ES-I3 (cell line): ENCODE data around the gene UAP1L1.
"Not testable (repeated sequence)": the region's sequence is repeated elsewhere in the genome, so short reads cannot be mapped to it uniquely, and the experiment has no call there.

Experiments used
- H3K36me3 ChIP-seq: 2 replicates; pipeline ENCODE4 v1.6.1; 2013; ENCODE audit warnings: mild to moderate bottlenecking, low read length, control low read depth, moderate library complexity; ENCODE audit not compliant: insufficient read depth
- H3K4me1 ChIP-seq: 2 replicates; pipeline ENCODE4 v1.6.1; 2013; ENCODE audit warnings: mild to moderate bottlenecking, control low read depth, low read length; ENCODE audit not compliant: insufficient read depth
- H3K9ac ChIP-seq: 2 replicates; pipeline ENCODE4 v1.6.1; 2013; ENCODE audit warnings: low read depth, mild to moderate bottlenecking, low read length, moderate library complexity
- H3K9me3 ChIP-seq: 2 replicates; pipeline ENCODE4 v1.6.1; 2013; ENCODE audit warnings: mild to moderate bottlenecking, low read length, moderate library complexity; ENCODE audit not compliant: control insufficient read depth, insufficient read depth

Gene UAP1L1

DNA sequence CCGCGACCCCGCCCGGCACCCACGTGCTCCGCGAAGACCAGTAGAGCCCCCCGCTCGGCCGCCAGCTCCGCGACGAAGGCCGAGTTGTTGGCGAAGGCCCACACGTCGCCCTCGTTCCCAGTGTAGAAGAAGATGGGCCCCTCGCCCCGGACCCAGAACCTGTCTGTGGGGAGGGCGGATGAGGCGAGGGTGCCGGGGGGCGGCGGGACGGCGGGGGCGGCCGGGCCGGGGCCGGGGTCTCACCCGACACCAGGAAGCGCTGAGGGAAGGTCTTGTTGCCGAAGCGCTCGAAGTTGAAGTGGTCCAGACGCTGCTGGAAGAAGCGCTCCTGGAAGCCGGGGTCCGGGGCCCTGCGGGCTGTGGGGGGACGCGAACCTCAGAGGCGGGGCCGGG lies 36.9 kb downstream of the UAP1L1 start:
- H3K36me3 ChIP-seq, result no peaks in the 10 kb centered on the region
- H3K9me3 ChIP-seq, result no peaks in the 10 kb centered on the region
- H3K9ac ChIP-seq, result peak overlapping the region; percentile 47; the same call in 1 of the 2 replicates
- H3K4me1 ChIP-seq, result no peaks in the 10 kb centered on the region

DNA sequence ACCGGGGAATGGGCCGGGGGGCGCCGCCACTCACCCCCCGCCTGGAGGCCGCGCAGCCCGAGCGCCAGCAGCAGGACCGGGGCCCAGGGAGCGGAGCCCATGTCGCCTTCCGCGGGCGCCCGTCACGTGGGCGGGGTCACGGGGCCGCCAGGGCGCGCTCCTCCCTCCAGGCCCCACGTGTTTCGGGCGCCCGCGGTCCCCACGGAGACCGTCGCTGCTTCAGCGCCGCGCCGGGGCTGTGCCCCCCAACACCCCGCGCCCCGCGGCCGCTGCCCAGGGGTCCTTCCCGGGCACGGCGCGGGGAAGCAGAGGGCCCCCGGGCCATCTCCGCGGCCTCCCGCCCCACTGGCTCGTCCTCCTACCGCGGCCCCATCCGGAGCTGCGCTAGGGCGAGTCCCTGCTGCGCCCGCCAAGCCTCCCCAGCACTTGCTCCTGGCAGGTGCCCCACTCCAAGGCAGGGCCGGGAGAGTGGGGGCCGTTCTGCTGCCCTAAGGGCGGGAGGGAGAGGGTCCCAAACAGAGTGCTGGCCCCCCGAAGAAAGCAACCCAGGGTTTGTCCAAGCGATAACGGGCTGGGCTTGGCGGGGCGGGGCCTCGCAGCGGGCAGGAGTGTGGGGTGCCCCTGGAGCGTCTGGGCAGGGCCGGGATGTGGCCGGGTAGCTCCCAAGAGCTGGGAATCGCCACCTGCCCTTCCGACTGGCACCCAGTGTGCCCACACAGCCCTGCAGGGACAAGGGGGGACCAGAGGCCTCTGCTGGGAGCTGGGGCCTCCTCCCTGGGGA lies 37.5 kb downstream of the UAP1L1 start, which contains the start of gene DPP7:
Gene DPP7, minus strand, starts transcription at position 121 of the 781 bp plus-strand sequence. Its CDS starts 20 bp downstream, at position 101.
- Histone ChIP-seq H3K9ac (peak within 1 kb of the TSS; percentile 47; the same call in 1 of the 2 replicates), H3K9me3 (no peaks in the 10 kb centered on the region), H3K36me3 (no peaks in the 10 kb centered on the region), H3K4me1 (no peaks in the 10 kb centered on the region)

DNA sequence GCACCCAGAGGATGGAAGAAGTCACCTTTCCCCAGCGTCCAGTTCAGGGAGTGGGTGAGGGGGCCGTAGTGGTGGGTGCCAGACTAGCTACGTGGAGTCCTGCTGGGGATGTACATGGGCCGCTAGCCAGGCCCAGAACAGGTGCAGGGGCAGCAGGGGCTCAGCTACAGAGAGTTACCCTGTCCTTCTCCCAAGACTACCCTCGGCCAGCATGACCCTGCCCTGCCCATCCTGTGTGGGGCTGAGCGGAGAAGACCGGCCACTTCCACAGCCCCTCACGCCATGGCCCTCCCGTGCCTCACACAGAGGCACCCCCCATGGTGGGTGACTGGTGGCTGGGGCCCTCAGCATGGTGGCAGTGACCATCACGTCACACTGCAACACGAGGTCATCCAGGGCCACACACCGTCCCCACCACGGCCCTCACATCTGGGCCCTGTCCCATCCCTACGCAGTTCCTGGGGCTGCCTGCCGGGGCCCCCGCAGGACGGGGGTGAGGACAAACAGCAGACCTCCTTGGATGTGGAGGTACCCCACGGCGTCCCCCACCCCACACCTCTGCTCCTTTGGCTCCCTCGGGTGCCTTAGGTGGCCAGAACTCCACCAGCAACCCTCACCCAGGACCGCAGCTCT lies 38.2 kb downstream of the UAP1L1 start:
- Histone ChIP-seq H3K4me1 (no peaks in the 10 kb centered on the region), H3K36me3 (no peaks in the 10 kb centered on the region), H3K9ac (no peak overlapping the region), H3K9me3 (no peaks in the 10 kb centered on the region)

DNA sequence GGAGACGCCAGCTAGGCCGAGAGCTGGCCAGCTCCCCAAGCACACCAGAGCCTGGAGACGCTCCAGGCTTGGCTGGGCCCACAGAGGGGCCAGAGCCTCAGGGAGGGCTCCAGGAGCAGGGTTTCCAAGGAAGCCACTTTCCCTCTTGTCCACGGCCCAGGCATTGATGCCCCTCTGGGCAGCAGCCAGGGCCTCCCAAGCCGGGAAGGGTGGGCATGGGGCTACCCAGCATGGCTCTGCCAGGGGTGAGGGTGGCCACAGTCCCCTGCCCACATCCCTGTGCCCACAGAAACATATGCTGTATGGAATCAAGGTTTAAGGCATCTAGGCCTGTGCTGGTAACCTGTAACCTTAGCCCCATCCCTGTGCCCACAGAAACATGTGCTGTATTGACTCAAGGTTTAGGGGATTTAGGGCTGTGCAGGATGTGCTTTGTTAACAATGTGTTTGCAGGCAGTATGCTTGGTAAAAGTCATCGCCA lies 38.8 kb downstream of the UAP1L1 start:
- Histone ChIP-seq H3K36me3 (no peaks in the 10 kb centered on the region), H3K9ac (no peak overlapping the region), H3K9me3 (no peaks in the 10 kb centered on the region), H3K4me1 (no peaks in the 10 kb centered on the region)

DNA sequence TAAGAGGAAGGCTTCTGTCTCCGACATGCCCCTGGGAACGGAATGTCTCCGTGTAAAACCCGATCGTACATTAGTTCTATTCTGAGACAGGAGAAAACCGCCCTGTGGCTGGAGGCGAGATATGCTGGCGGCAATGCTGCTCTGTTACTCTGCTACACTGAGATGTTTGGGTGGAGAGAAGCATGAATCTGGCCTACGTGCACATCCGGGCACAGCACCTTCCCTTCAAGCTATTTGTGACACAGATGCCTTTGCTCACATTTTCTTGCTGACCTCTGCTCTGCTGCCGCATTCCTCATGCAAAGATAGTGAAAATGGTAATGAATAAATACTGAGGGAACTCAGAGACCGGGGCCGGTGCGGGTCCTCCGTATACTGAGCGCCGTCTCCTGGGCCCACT lies 39.4 kb downstream of the UAP1L1 start:
- Histone ChIP-seq H3K4me1 (no peaks in the 10 kb centered on the region), H3K9ac (no peak overlapping the region), H3K9me3 (no peaks in the 10 kb centered on the region), H3K36me3 (no peaks in the 10 kb centered on the region)

DNA sequence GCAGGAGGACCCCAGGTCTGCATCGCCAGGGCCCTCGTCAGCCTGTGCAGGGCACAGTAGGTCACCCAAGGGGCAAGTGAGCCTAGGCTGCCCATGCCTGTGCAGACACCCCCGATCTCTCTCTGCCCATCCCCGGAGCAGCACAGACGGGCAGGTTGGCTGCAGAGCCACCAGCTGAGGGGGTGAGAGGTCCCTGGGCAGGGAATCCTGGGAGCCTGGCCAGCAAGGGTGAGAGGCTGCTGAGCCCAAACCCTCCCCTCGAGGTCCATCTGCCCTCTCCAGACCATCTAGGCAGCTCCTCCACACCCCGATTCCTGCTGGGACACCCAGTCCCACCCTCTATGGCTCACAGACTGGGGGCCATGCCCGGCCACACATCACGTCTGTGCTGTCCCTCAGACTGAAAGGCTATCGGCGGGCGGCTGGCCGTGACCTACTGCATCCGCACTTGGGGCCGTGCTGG lies 40.0 kb downstream of the UAP1L1 start:
- no peaks in the 10 kb centered on the region for H3K36me3 ChIP-seq
- H3K4me1 ChIP-seq, result no peaks in the 10 kb centered on the region
- no peak overlapping the region for H3K9ac ChIP-seq
- no peaks in the 10 kb centered on the region for H3K9me3 ChIP-seq

DNA sequence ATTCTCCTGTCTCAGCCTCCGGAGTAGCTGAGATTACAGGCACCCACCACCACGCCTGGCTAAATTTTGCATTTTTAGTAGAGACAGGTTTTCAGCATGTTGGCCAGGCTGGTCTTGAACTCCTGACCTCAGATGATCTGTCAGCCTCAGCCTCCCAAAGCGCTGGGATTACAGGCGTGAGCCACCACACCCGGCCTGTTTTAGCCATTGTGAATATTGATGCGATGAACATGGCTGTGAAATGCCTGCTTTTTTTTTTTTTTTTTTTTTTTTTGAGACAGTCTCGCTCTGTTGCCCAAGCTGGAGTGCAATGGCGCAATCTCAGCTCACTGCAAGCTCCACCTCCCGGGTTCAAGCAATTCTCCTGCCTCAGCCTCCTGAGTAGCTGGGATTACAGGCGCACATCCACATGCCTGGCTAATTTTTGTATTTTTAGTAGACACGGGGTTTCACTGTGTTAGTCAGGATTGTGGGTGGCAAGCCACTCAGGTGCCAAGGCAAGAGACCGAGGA lies 40.8 kb downstream of the UAP1L1 start:
- not testable (repeated sequence) for H3K4me1 ChIP-seq, H3K9ac ChIP-seq

DNA sequence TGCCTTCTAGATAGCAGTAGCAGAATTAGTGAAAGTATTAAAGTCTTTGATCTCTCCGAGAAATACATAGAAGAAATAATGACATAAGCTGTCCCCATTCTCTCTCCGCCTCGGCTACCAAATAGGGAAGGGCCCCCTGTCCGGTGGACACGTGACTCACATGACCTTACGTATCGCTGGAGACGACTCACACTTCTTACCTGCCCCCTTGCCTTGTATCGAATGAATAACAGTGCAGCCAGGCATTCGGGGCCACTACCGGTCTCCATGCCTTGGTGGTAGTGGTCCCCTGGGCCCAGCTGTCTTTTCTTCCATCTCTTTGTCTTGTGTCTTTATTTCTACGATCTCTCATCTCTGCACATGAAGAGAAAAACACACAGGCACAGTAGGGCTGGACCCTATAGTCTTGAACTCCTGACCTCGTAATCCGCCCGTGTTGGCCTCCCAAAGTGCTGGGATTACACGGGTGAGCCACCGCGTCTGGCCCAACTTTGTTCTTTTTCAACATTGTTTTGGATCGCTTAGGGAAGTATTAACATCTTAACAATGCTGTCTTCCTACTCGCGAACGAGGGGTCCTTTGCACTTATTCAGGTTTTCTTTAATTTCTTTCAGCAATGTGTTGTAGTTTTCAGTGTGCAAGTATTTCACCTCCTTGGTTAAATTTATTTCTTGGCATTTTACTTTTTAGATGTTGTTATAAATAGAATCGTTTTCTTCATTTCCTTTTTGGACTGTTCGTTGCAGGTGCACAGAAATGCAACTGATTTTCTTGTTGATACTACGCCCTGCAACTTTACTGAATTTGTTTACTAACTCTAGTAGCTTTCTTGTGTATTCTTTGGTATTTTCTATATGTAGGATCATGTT lies 44.8 kb downstream of the UAP1L1 start:
- H3K4me1 ChIP-seq, H3K36me3 ChIP-seq, H3K9ac ChIP-seq, H3K9me3 ChIP-seq: not testable (repeated sequence)

More for the DNA sequence above, 40.8 kb downstream of the UAP1L1 start:
- H3K36me3 ChIP-seq, H3K9me3 ChIP-seq: not testable (repeated sequence)

DNA sequence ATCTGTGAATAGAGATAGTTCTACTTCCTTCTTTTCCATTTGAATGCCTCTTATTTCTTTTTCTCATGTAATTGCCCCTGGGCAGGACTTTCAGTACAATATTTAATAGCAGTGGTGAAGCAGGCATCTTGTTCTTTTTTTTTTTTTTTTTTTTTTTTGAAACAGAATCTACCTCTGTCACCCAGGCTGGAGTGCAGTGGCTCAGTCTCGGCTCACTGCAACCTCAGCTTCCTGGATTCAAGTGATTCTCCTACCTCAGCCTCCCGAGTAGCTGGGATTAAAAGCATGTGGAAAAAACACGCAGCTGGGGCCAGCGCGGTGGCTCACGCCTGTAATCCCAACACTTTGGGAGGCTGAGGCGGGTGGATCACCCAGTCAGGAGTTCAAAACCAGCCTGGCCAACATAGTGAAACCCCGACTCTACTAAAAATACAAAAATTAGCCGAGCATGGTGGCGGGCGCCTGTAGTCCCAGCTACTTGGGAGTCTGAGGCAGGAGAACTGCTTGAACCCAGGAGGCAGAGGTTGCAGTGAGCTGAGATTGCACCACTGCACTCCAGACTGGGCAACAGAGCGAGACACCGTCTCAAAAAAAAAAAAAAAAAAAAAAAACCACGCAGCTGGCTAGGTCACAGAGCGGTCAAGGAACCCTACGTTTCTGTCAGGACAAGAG lies 45.6 kb downstream of the UAP1L1 start:
- H3K4me1 ChIP-seq, H3K9me3 ChIP-seq, H3K36me3 ChIP-seq, H3K9ac ChIP-seq: not testable (repeated sequence)

DNA sequence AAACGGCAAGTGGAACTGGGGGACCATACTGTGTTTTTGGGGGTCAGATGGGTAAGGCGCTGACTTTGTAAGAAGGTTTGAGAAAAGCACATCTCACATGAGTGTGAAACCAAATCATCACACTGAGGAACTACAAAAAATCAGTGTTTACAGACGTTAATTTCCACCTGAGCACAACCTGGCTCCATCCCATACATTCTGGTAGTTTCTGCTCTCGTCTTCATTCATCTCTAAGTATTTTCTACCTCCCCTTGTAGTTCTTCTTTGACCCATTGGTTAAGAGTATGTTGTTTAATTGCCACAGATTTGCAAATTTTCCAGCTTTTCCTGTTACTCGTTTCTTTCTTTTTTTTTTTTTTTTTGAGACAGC lies 46.1 kb downstream of the UAP1L1 start:
- Histone ChIP-seq H3K9ac (no peak overlapping the region), H3K36me3 (no peaks in the 10 kb centered on the region), H3K9me3 (no peaks in the 10 kb centered on the region), H3K4me1 (peaks cover 5% of the 10 kb centered on the region)

DNA sequence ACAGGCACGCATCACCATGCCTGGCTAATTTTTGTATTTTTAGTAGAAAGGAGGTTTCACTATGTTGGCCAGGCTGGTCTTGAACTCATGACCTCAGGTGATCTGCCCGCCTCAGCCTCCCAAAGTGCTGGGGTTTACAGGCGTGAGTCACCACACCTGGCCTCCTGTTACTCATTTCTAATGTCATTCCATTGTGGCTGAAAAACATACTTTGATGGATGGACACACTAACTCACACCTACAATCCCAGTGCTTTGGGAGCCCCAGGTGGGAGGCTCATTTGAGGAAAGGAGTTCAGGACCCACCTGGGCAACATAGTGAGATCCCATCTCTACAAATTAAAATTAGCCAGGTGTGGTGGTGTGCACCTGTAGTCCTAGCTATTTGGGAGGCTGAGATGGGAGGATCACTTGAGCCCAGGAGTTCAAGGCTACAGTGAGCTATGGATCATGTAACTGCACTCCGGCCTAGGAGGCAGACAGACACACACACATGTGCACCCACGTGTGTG lies 46.7 kb downstream of the UAP1L1 start:
- not testable (repeated sequence) for H3K9me3 ChIP-seq, H3K9ac ChIP-seq, H3K36me3 ChIP-seq, H3K4me1 ChIP-seq

DNA sequence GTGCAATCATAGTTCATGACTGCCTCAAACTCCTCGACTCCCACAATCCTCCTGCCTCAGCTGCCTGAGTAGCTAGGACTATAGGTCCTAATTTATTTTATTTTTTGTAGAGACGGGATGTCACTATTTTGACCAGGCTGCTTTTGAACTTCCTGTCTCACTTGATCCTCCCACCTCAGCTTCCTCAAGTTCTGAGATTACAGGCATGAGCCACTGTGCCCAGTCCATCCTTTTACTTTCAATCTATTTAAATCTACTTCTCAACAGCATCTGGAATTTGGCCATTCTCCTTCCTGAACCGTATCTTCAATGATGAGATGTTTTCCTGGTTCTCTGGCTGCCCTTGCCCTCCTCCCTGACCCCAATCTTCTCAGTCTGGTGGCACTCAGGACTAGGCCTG lies 49.5 kb downstream of the UAP1L1 start:
- no peak overlapping the region for H3K9ac ChIP-seq
- H3K4me1 ChIP-seq, result peaks cover 8% of the 10 kb centered on the region
- no peaks in the 10 kb centered on the region for H3K36me3 ChIP-seq
- H3K9me3 ChIP-seq, result no peaks in the 10 kb centered on the region

DNA sequence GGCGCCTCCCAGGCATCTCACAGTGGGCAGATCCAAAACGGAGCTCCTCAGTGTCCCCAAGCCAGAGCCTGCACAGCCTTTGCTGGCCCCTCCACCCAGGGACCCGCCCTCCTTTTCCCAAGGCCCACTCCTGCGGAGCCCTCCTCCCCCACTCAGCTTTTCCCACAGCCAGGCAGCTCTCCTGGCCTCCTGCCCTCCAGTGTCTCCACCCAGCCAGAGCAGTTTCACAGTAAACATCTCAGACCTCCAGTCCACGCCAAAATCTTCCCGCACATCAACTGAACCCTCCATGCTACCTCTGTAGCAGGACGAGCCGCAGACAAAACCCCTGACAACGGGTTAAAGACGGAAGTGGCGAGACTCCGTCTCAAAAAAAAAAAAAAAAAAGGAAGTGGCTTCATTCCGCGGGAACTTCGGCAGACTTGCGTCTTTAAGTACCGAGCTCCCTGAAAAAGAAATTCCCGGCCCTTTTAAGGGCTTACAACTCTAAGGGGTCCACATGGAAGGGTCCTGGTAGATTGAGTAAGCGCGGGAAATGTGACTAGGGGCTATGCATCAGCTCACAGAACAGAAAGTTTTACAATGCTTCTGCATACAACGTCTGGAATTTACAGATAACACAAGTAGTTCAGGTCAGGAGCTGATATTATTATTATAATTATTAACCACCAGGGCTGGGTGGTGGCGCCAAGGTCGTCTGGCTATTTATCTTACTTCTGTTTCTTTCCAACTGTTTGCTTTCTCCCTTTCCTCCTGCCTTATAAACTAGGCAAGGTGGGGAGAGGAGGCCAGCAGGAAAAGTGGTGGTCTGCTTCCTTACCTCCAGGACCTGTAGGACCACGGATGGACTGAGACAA lies 50.2 kb downstream of the UAP1L1 start:
- no peaks in the 10 kb centered on the region for H3K36me3 ChIP-seq
- H3K9ac ChIP-seq, result peak overlapping the region; percentile 33; the same call in 1 of the 2 replicates
- peaks cover 8% of the 10 kb centered on the region for H3K4me1 ChIP-seq
- H3K9me3 ChIP-seq, result no peaks in the 10 kb centered on the region
